Skeletal muscle tissue (tissue), 4 donors: ENCODE data around the gene ZBTB12. TPM values are rescaled to one million over a fixed set of nuclear protein-coding genes. Genes with fewer than 3 reads are reported as not detected.
"Not testable (repeated sequence)": the region's sequence is repeated elsewhere in the genome, so short reads cannot be mapped to it uniquely, and the experiment has no call there.

Experiments
- H3K27ac ChIP-seq: one replicate; pipeline ENCODE4 v1.7.0; 2013; ENCODE audit warnings: mild to moderate bottlenecking, low read depth, low read length, inconsistent platforms
- H3K27me3 ChIP-seq, 3 donors: one replicate each; pipeline ENCODE4 v1.7.0; 2013; ENCODE audit warnings: low read length in 3 of 3; ENCODE audit not compliant: control insufficient read depth in 3 of 3, insufficient read depth in 3 of 3
- H3K36me3 ChIP-seq, 3 donors: one replicate each; pipeline ENCODE4 v1.7.0; 2013; ENCODE audit warnings: low read length in 3 of 3; ENCODE audit not compliant: control insufficient read depth in 3 of 3, insufficient read depth in 3 of 3
- H3K4me1 ChIP-seq, 3 donors: one replicate each; pipeline ENCODE4 v1.7.0; 2013; ENCODE audit warnings: low read length in 3 of 3, mild to moderate bottlenecking in 3 of 3; ENCODE audit not compliant: control insufficient read depth in 3 of 3, insufficient read depth in 3 of 3
- H3K4me3 ChIP-seq, 3 donors: one replicate each; pipeline ENCODE4 v1.7.0; 2013; ENCODE audit warnings: low read length in 3 of 3
- H3K9ac ChIP-seq, 3 donors: one replicate each; pipeline ENCODE4 v1.7.0; 2013; ENCODE audit warnings: low read length in 3 of 3, mild to moderate bottlenecking in 3 of 3, moderate library complexity in 2 of 3, low read depth in 1 of 3
- H3K9me3 ChIP-seq, 3 donors: one replicate each; pipeline ENCODE4 v1.7.0; 2013; ENCODE audit warnings: low read length in 3 of 3; ENCODE audit not compliant: control insufficient read depth in 3 of 3
- total RNA-seq: library from RNA; depleted of rRNA; stranded (reverse); fragments of >200 nt; gene quantifications from one replicate; pipeline ENCODE4 v1.2.3, GENCODE V29; 2014
- donor health status: Osteomylitis.

ZBTB12 gene
- total RNA-seq, 1 donor from 2014 or later, result 6.3 TPM

DNA sequence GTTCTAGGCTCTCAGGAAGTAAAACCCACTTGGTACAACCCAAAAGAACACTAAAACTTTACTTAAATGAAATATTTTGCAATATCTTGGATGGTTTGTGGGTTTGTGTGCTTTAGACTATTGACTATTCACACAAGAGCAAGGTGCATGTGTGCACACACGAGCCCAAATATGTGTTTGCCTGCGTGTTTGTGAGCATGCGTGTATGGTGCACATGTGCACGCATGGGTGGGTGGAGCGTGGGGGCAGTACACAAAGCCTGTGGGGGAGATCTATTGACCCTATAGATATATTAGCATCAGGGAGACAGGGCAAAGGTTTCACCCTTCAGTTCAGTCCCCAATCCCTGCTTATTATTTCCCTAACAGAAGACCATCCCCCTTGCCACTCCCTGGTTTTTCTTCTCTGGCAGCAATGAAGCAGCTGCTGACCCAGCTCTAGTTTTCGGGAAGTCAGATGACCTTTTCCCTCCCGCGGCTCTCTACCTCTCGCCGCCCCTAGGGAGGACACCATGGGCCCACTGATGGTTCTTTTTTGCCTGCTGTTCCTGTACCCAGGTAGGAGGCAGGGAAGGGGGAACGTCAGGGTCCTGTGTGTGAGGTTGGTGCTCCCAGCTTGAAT lies 25.5 kb upstream of the ZBTB12 start, which contains the start of gene C2:
C2 (plus strand) TSS at position 476 of the 621 bp plus-strand sequence; CDS start at position 512, 36 bp downstream.
- Histone ChIP-seq H3K27ac (no peak within 1 kb of the TSS), H3K4me3 (peak within 1 kb of the TSS in 2 of 3 donors; percentile 43 to 52), H3K4me1 (no peaks in the 10 kb centered on the region), H3K9ac (peak within 1 kb of the TSS in 2 of 3 donors; percentile 32 to 45), H3K36me3 (no peaks in the 10 kb centered on the region), H3K9me3 (no peaks in the 10 kb centered on the region), H3K27me3 (peaks cover 0 to 10% (median 3%) of the 10 kb centered on the region in 3 donors)

DNA sequence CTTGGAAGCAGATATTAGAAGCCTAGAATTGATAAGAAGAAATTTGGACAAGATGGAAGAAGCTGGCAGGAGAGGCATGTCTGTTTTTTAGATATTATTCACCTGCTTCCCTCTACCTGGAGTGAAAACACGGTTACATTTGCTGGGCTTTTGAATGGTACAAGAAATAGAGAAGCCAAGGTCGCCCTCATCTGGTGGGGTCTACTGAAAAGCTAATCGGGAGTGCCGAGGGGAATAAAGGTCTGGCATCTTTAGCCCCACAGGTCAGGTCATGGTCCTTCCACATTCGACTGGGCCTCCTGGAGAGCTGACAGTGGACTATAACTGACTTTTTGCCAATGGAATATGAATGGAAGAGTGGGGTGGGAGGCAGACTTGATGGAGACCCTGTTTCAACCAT lies 21.1 kb upstream of the ZBTB12 start:
- no peaks in the 10 kb centered on the region for H3K27me3 ChIP-seq
- no peaks in the 10 kb centered on the region for H3K4me1 ChIP-seq
- H3K36me3 ChIP-seq, result no peaks in the 10 kb centered on the region
- no peaks in the 10 kb centered on the region for H3K9me3 ChIP-seq
- H3K27ac ChIP-seq, result no peak overlapping the region
- H3K4me3 ChIP-seq, result no peak overlapping the region
- no peak overlapping the region for H3K9ac ChIP-seq

DNA sequence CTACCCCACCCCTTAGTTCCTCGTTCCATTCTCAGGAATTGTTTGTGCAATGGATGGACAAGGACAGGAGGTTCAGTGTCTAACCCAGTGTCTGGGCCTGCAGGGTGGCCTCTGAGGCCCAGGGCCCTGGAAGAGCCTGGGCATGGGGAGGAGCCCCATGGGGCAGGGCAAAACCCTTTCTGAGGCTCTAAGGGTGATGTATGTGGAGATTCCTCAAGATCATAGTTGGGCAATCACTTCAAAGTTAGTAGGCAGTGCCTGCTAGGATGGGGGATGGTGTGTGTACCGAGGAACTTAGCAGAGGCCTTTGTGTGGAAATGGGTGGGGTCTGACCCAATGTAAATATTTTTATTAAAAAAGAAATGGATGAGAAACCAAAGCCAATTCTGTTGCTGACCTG lies 18.9 kb upstream of the ZBTB12 start:
- no peaks in the 10 kb centered on the region for H3K36me3 ChIP-seq
- no peak overlapping the region for H3K27ac ChIP-seq
- H3K27me3 ChIP-seq, result no peaks in the 10 kb centered on the region
- no peak overlapping the region for H3K4me3 ChIP-seq
- H3K9ac ChIP-seq, result no peak overlapping the region
- no peaks in the 10 kb centered on the region for H3K4me1 ChIP-seq
- no peaks in the 10 kb centered on the region for H3K9me3 ChIP-seq

DNA sequence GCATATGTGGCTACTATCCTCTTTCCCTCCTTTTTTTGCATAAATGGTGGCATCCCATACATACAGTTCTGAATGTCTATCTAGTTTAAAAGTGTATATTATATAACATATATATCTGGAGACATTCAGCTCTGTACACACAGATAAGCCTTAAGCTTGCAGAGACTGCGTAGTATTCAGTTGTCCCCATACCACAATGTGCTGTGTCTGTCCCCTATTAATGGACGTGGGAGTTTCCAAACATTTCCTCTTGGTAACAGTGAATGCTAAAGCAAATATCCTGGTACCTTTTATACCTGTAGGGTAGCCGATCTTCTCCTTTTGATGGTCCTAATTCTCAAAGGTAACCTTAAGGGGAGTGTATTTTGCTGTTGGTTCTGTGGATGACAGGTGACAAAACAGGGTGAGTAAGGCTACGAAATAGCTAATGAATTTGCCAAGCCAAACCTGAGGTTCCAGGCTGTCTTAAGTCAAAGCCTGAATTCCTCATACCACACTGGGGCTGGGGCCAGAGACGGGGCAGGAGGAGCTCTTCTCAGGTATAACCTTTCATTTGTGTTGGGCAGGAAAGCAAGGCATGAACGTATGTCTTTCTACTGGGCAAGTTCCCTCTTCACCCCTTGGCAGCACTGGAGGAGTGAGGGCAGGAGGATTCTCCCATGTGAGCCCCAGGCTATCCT lies 17.9 kb upstream of the ZBTB12 start:
- Histone ChIP-seq H3K4me1 (no peaks in the 10 kb centered on the region), H3K9me3 (no peaks in the 10 kb centered on the region), H3K9ac (no peak overlapping the region), H3K4me3 (no peak overlapping the region), H3K27ac (no peak overlapping the region), H3K36me3 (no peaks in the 10 kb centered on the region), H3K27me3 (no peaks in the 10 kb centered on the region)

DNA sequence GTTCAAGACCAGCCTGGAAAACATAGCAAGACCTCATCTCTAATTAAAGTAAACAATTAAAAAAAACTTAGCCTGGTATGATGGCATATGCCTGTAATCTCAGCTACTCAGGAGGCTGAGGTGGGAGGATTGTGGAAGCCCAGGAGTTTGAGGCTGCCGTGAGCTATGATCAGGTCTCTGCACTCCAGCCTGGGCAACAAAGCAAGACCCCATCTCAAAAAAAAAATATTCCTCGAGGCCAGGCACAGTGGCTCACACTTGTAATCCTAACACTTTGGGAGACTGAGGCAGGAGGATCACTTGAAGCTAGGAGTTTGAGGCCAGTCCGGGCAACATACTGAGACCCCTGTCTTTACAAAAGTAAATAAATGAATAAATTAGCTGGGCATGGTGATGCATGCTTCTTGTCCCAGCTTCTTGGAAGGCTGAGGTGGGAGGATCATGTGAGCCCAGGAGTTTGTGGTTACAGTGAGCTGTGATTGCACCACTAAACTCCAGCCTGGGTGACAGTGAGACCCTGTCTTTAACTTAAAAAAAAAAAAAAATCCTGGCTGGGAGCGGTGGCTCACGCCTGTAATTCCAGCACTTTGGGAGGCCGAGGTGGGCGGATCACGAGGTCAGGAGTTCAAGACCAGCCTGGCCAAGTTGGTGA lies 16.3 kb upstream of the ZBTB12 start:
- no peak overlapping the region for H3K27ac ChIP-seq
- H3K4me3 ChIP-seq, result no peak overlapping the region
- H3K9me3 ChIP-seq, result no peaks in the 10 kb centered on the region
- H3K36me3 ChIP-seq, result no peaks in the 10 kb centered on the region
- H3K27me3 ChIP-seq, result no peaks in the 10 kb centered on the region
- no peaks in the 10 kb centered on the region for H3K4me1 ChIP-seq
- H3K9ac ChIP-seq, result no peak overlapping the region

DNA sequence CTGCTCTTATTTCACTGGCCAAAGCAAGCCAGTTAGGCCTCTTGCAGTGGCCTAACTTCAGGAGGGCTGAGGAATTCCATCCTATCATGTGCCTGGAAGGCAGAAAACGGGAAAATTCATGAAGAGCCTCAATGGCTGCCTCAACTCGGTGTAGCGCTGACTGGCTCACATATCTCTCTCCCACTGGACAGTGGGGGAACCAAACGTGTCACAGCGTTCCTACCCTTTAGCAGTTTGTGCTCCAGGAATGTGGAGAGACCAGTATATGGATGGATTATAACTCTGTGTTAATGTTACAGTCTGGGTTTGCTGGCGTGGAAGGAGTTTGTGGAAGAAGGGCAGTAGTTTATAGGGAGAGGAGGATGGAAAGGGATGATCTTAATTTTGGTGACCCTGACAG lies 13.9 kb upstream of the ZBTB12 start:
- H3K4me1 ChIP-seq, result no peaks in the 10 kb centered on the region
- no peak overlapping the region for H3K27ac ChIP-seq
- H3K27me3 ChIP-seq, result no peaks in the 10 kb centered on the region
- H3K36me3 ChIP-seq, result no peaks in the 10 kb centered on the region
- no peak overlapping the region for H3K4me3 ChIP-seq
- H3K9me3 ChIP-seq, result no peaks in the 10 kb centered on the region
- no peak overlapping the region for H3K9ac ChIP-seq

DNA sequence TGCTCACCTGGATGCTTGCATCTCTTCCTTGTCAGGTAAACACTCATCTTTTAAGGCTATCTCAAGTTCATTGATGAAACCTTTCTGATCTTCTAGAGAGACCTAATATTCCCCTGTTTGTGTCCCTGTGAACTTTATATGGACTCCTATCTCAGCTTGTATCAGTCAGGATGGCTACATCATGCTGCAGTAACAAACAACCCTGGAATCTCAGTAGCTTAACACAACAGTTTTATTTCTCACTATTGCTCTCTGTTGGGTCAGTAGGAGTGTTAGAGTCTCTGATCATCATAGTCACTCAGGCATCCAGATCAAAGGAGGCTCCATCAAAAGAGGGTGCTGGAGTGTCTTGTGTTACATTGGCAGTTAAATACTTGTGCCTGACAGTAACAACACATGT lies 13.5 kb upstream of the ZBTB12 start:
- no peak overlapping the region for H3K9ac ChIP-seq
- H3K9me3 ChIP-seq, result no peaks in the 10 kb centered on the region

DNA sequence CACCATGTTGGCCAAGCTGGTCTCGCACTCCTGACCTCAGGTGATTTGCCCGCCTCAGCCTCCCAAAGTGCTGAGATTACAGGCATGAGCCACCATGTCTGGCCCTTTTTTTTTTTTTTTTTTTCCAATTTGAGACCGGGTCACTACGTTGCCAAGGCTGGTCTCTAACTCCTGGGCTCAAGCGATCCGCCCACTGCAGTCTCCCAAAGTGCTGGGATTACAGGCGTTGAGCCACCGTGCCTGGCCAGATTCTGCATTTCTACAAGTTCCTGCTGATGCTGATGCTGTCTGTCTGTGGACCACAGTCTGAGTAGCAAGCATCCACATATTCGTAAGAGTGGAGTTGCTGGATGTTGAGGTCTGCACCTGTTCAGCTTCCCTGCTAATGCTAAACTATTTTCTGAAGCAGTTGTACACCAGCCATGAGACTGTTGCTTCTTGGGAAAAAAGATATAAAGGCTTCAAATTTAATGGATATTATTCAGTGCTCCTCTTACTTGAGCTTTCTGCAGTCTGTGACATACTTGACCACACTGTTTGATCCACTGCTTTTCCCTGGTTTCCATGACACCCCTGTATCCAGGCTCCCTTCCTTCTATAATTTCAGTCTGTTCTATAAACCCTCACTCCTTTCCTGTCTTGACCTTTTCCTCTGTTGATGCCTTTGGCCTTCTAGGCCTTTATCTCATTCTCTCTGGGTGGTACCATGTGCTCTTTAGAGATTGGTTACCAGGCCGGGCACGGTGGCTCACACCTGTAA lies 10.1 kb upstream of the ZBTB12 start:
- no peaks in the 10 kb centered on the region for H3K36me3 ChIP-seq
- no peaks in the 10 kb centered on the region for H3K27me3 ChIP-seq
- H3K4me3 ChIP-seq, result no peak overlapping the region
- H3K27ac ChIP-seq, result no peak overlapping the region
- H3K9ac ChIP-seq, result no peak overlapping the region
- H3K9me3 ChIP-seq, result no peaks in the 10 kb centered on the region
- H3K4me1 ChIP-seq, result no peaks in the 10 kb centered on the region

More for the DNA sequence above, 13.5 kb upstream of the ZBTB12 start:
- no peak overlapping the region for H3K27ac ChIP-seq
- H3K4me3 ChIP-seq, result no peak overlapping the region
- H3K27me3 ChIP-seq, result no peaks in the 10 kb centered on the region
- H3K36me3 ChIP-seq, result no peaks in the 10 kb centered on the region
- no peaks in the 10 kb centered on the region for H3K4me1 ChIP-seq

DNA sequence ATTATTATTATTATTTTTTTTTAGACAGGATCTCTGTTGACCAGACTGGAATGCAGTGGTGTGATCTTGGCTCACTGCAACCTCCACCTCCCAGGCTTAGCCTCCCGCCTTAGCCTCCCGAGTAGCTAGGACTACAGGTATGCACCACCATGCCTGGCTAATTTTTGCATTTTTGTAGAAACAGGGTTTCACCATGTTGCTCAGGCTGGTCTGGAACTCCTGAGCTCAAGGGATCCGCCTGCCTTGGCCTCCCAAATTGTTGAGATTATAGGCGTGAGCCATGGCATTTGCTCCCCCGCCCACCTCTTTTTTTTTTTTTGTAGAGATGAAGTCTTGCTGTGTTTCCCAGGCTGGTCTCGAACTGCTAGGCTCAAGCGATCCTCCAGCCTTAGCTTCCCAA lies 7.4 kb upstream of the ZBTB12 start:
- H3K9ac ChIP-seq, H3K27me3 ChIP-seq, H3K27ac ChIP-seq, H3K9me3 ChIP-seq, H3K4me3 ChIP-seq, H3K36me3 ChIP-seq, H3K4me1 ChIP-seq: not testable (repeated sequence)
